IMR-90 (cell line): ENCODE data around the gene C13orf46. TPM values are rescaled to one million over a fixed set of nuclear protein-coding genes. Genes with fewer than 3 reads are reported as not detected.

ENCODE experiments used
- ATAC-seq: fragments of 200-7000 bp; cut with Tn5 transposase; 2 replicates; pipeline ENCODE4 v1.9.1; 2020; ENCODE audit warnings: low read depth, mild to moderate bottlenecking, moderate library complexity
- BruUV-seq: library from RNA; stranded (reverse); fragments of 400-500 nt; replicated peaks from 2 replicates; lab custom pipeline; 2021; lab: Mats Ljungman, UMichigan
- CTCF ChIA-PET: fragments of 300-600 bp; formaldehyde crosslinking; extraction: SDS; loops from one replicate; lab custom pipeline; 2021; ENCODE audit warnings: antibody characterized with exemption; lab: Yijun Ruan, JAX
- POLR2A ChIA-PET: fragments of 300-600 bp; sonication (Branson Sonifier 250); formaldehyde crosslinking; loops from one replicate; lab custom pipeline; 2022; ENCODE audit warnings: antibody characterized with exemption; ENCODE audit not compliant: unreplicated experiment; lab: Charles Lee
- DNase-seq: peaks from one replicate; pipeline ENCODE4 v3.0.0; 2013
- H2AFZ ChIP-seq: replicated peaks from 2 replicates; pipeline ENCODE3; 2013; ENCODE audit warnings: low read length, mild to moderate bottlenecking; ENCODE audit not compliant: poor library complexity
- H2AK5ac ChIP-seq: 2 replicates; pipeline ENCODE4 v1.6.1; 2013; ENCODE audit warnings: low read depth, low read length, inconsistent platforms
- H2AK9ac ChIP-seq: replicated peaks from 2 replicates; pipeline ENCODE3; 2013; ENCODE audit warnings: mild to moderate bottlenecking, low read depth, low read length, moderate library complexity; ENCODE audit not compliant: poor library complexity
- H2BK120ac ChIP-seq: 2 replicates; pipeline ENCODE4 v1.6.1; 2013; ENCODE audit warnings: low read depth, low read length, inconsistent platforms
- H2BK15ac ChIP-seq: 3 replicates; pipeline ENCODE4 v1.6.1; 2013; ENCODE audit warnings: low read depth, low read length, inconsistent platforms
- H2BK20ac ChIP-seq: 2 replicates; pipeline ENCODE4 v1.6.1; 2013; ENCODE audit warnings: low read depth, mild to moderate bottlenecking, inconsistent platforms, low read length, moderate library complexity
- H2BK5ac ChIP-seq: 2 replicates; pipeline ENCODE4 v1.6.1; 2013; ENCODE audit warnings: mild to moderate bottlenecking, low read depth, low read length, inconsistent platforms; ENCODE audit not compliant: poor library complexity, severe bottlenecking
- H3K14ac ChIP-seq: replicated peaks from 2 replicates; pipeline ENCODE4 v1.6.1; 2013; ENCODE audit warnings: low read depth, low read length, inconsistent platforms
- H3K18ac ChIP-seq: 2 replicates; pipeline ENCODE4 v1.6.1; 2013; ENCODE audit warnings: low read depth, low read length, control low read depth
- H3K23ac ChIP-seq: 2 replicates; pipeline ENCODE4 v1.6.1; 2013; ENCODE audit warnings: low read depth, low read length, inconsistent platforms
- H3K27ac ChIP-seq: 2 replicates; pipeline ENCODE4 v1.5.1; 2013; ENCODE audit warnings: mild to moderate bottlenecking, control low read depth, low read length; ENCODE audit not compliant: insufficient read depth
- H3K27me3 ChIP-seq: 2 replicates; pipeline ENCODE4 v1.6.1; 2013; ENCODE audit warnings: low read length; ENCODE audit not compliant: control insufficient read depth, insufficient read depth
- H3K36me3 ChIP-seq: 2 replicates; pipeline ENCODE4 v1.6.1; 2013; ENCODE audit warnings: low read length, mixed read lengths; ENCODE audit not compliant: control insufficient read depth, insufficient read depth
- H3K4ac ChIP-seq: 2 replicates; pipeline ENCODE4 v1.6.1; 2013; ENCODE audit warnings: low read depth, low read length, inconsistent platforms
- H3K4me1 ChIP-seq: 2 replicates; pipeline ENCODE4 v1.6.1; 2013; ENCODE audit warnings: low read length, mixed read lengths; ENCODE audit not compliant: control insufficient read depth, insufficient read depth
- H3K4me2 ChIP-seq: 2 replicates; pipeline ENCODE4 v1.6.1; 2013; ENCODE audit warnings: low read depth, mild to moderate bottlenecking, control low read depth, low read length, moderate library complexity
- H3K4me3 ChIP-seq: 2 replicates; pipeline ENCODE4 v1.5.1; 2013; ENCODE audit warnings: low read depth, mild to moderate bottlenecking, control low read depth, low read length, moderate library complexity; ENCODE audit not compliant: insufficient read depth
- H3K56ac ChIP-seq: 2 replicates; pipeline ENCODE4 v1.6.1; 2013; ENCODE audit warnings: low read length, inconsistent platforms; ENCODE audit not compliant: insufficient read depth; ENCODE audit errors: extremely low read depth
- H3K79me1 ChIP-seq, 2 experiments: 2 replicates each; pipeline ENCODE4 v1.6.1; 2013; ENCODE audit warnings: low read length in 2 of 2, inconsistent platforms in 1 of 2, low read depth in 1 of 2
- H3K9ac ChIP-seq: 2 replicates; pipeline ENCODE4 v1.6.1; 2013; ENCODE audit warnings: low read depth, low read length, control low read depth
- H3K9me1 ChIP-seq: 2 replicates; pipeline ENCODE4 v1.6.1; 2013; ENCODE audit warnings: low read length, inconsistent platforms; ENCODE audit not compliant: insufficient read depth
- H3K9me3 ChIP-seq: 2 replicates; pipeline ENCODE4 v1.6.1; 2013; ENCODE audit warnings: low read length; ENCODE audit not compliant: control insufficient read depth, insufficient read depth
- H4K20me1 ChIP-seq: 2 replicates; pipeline ENCODE4 v1.6.1; 2013; ENCODE audit warnings: low read length, inconsistent platforms; ENCODE audit not compliant: insufficient read depth
- H4K5ac ChIP-seq: 2 replicates; pipeline ENCODE4 v1.6.1; 2013; ENCODE audit warnings: mild to moderate bottlenecking, low read depth, low read length, control low read depth
- H4K8ac ChIP-seq, 2 experiments: 2 replicates each; pipeline ENCODE4 v1.6.1; 2013; ENCODE audit warnings: low read depth in 2 of 2, low read length in 2 of 2, control low read depth in 1 of 2, inconsistent platforms in 1 of 2
- H4K91ac ChIP-seq: 2 replicates; pipeline ENCODE4 v1.6.1; 2013; ENCODE audit warnings: low read depth, low read length, inconsistent platforms; ENCODE audit not compliant: insufficient read depth
- BHLHE40 ChIP-seq: fragments of 150-350 bp; IDR thresholded peaks from 2 replicates; pipeline ENCODE4 v1.6.1; 2016; ENCODE audit warnings: mild to moderate bottlenecking, low read depth, low read length
- CEBPB ChIP-seq: IDR thresholded peaks from 2 replicates; pipeline ENCODE4 v1.6.1; 2012; ENCODE audit warnings: low read depth, low read length, improper control_type of control experiment
- CHD1 ChIP-seq: IDR thresholded peaks from 2 replicates; pipeline ENCODE4 v1.6.1; 2012; ENCODE audit warnings: low read depth, low read length, improper control_type of control experiment
- CTCF ChIP-seq: conservative IDR thresholded peaks from 2 replicates; pipeline ENCODE4 v1.5.1; 2012; ENCODE audit warnings: mild to moderate bottlenecking, low read depth, low read length, improper control_type of control experiment
- ELK1 ChIP-seq: fragments of 150-350 bp; IDR thresholded peaks from 2 replicates; pipeline ENCODE4 v1.6.1; 2016; ENCODE audit warnings: low read depth, mild to moderate bottlenecking, low read length, moderate library complexity, borderline replicate concordance
- FOS ChIP-seq: fragments of 150-350 bp; IDR thresholded peaks from 2 replicates; pipeline ENCODE4 v1.6.1; 2016; ENCODE audit warnings: low read depth, low read length
- MAFK ChIP-seq: IDR thresholded peaks from 2 replicates; pipeline ENCODE4 v1.6.1; 2012; ENCODE audit warnings: low read depth, low read length, improper control_type of control experiment
- MAZ ChIP-seq: IDR thresholded peaks from 2 replicates; pipeline ENCODE4 v1.6.1; 2012; ENCODE audit warnings: low read depth, mild to moderate bottlenecking, low read length, improper control_type of control experiment, moderate library complexity, borderline replicate concordance
- MXI1 ChIP-seq: IDR thresholded peaks from 2 replicates; pipeline ENCODE4 v1.6.1; 2012; ENCODE audit warnings: low read depth, mild to moderate bottlenecking, low read length, moderate library complexity, borderline replicate concordance
- NFE2L2 ChIP-seq: fragments of 150-350 bp; IDR thresholded peaks from 2 replicates; pipeline ENCODE4 v1.6.1; 2016; ENCODE audit warnings: low read depth, mild to moderate bottlenecking, low read length
- POLR2A ChIP-seq: IDR thresholded peaks from 2 replicates; pipeline ENCODE4 v1.6.1; 2012; ENCODE audit warnings: mild to moderate bottlenecking, low read depth, low read length
- RAD21 ChIP-seq: IDR thresholded peaks from 2 replicates; pipeline ENCODE4 v1.6.1; 2012; ENCODE audit warnings: low read length, improper control_type of control experiment
- RCOR1 ChIP-seq: IDR thresholded peaks from 2 replicates; pipeline ENCODE4 v1.6.1; 2012; ENCODE audit warnings: mild to moderate bottlenecking, low read length, improper control_type of control experiment; ENCODE audit not compliant: insufficient replicate concordance
- RFX5 ChIP-seq: IDR thresholded peaks from 2 replicates; pipeline ENCODE4 v1.8.0; 2012; ENCODE audit warnings: low read depth, mild to moderate bottlenecking, low read length, moderate library complexity
- SMC3 ChIP-seq: fragments of 150-350 bp; IDR thresholded peaks from 2 replicates; pipeline ENCODE4 v1.6.1; 2016; ENCODE audit warnings: low read depth, mild to moderate bottlenecking, antibody characterized with exemption, low read length, moderate library complexity
- USF2 ChIP-seq: fragments of 150-350 bp; IDR thresholded peaks from 2 replicates; pipeline ENCODE4 v1.6.1; 2017; ENCODE audit warnings: mild to moderate bottlenecking, antibody characterized with exemption, low read length, low read depth
- WGBS, 2 experiments: methylation state at CpG; one replicate each; pipeline versions ENCODE4 v1.1.5 to v1.1.7; 2013; ENCODE audit warnings: missing lambda C conversion rate in 2 of 2; ENCODE audit not compliant: insufficient read length in 1 of 2; ENCODE audit errors: extremely low coverage in 2 of 2; 5-methylcytosine and 5-hydroxymethylcytosine counted together
- dilution Hi-C: fragments of 300-500 bp; cut with HindIII; formaldehyde crosslinking; loops from one replicate; pipeline ENCODE4 v1.14.3; 2018; ENCODE audit warnings: low sequenced_read_pairs; ENCODE audit not compliant: unreplicated experiment
- in situ Hi-C: fragments of 300-500 bp; cut with MboI; formaldehyde crosslinking; loops from 3 replicates; pipeline ENCODE4 v1.14.3; 2019; ENCODE audit warnings: low sequenced_read_pairs, inconsistent platforms, mixed read lengths
- intact Hi-C: fragments of 100-400 bp; cut with micrococcal nuclease; formaldehyde crosslinking; loops from 2 replicates; pipeline ENCODE4 v1.10.0; 2022
- polyA plus RNA-seq, 3 experiments: library from polyadenylated mRNA; depleted of rRNA; stranded (reverse); fragments of >200 nt; gene quantifications; 2 replicates each; pipeline ENCODE4 v1.2.3, GENCODE V29; 2012; ENCODE audit warnings: low replicate concordance in 1 of 3
- total RNA-seq: library from RNA; depleted of rRNA; stranded (reverse); fragments of >200 nt; gene quantifications from 2 replicates; pipeline ENCODE4 v1.2.3, GENCODE V29; 2012

C13orf46 gene
- total and polyA plus RNA-seq, 2 of the 4 experiments (the other 2 are of a cell fraction), result under 0.01 to 2.1 TPM

GRCh38 chr13:113992276-113993005, 18.6 kb upstream of the C13orf46 start:
- TF ChIP-seq BHLHE40 (no peak), CHD1 (no peak), RAD21 (no peak), MXI1 (no peak), CEBPB (no peak), MAZ (no peak), USF2 (no peak), RFX5 (no peak), NFE2L2 (no peak), POLR2A (no peak), MAFK (no peak), FOS (no peak), SMC3 (no peak), CTCF (no peak), RCOR1 (no peak), ELK1 (no peak)
- Histone ChIP-seq H3K9me1 (peaks cover 8% of the 10 kb centered on the region), H3K4ac (no peak overlapping the region), H2BK5ac (no peak overlapping the region), H3K4me2 (no peak overlapping the region), H2AK5ac (no peak overlapping the region), H3K79me1 (peaks cover 27 to 47% of the 10 kb centered on the region in 2 experiments), H4K91ac (no peak overlapping the region), H3K36me3 (peaks cover 60% of the 10 kb centered on the region), H3K23ac (no peak overlapping the region), H3K9me3 (no peaks in the 10 kb centered on the region), H4K5ac (no peak overlapping the region), H3K4me1 (no peaks in the 10 kb centered on the region), H3K27ac (no peak overlapping the region), H2BK20ac (no peak overlapping the region), H4K20me1 (peaks cover 16% of the 10 kb centered on the region; the same call in 1 of the 2 replicates), H2BK120ac (no peak overlapping the region), H3K9ac (no peak overlapping the region), H2BK15ac (no peak overlapping the region), H4K8ac (no peak overlapping the region), H3K56ac (no peak overlapping the region), H3K14ac (no peak overlapping the region), H2AFZ (no peak overlapping the region), H3K4me3 (no peak overlapping the region), H3K27me3 (no peaks in the 10 kb centered on the region), H3K18ac (no peak overlapping the region), H2AK9ac (no peak overlapping the region)
- no peak for DNase-seq
- in situ Hi-C loops (no loop called here), intact Hi-C loops (no loop called here), dilution Hi-C loops (no loop called here)
- POLR2A ChIA-PET, result no interaction called here
- no peak for ATAC-seq
- no TSS peak for BruUV-seq
- CTCF ChIA-PET, result no interaction called here
- 85% methylated on average over 4 of the region's 21 CpGs; no CpG with 5 or more reads in 1 of the 2 experiments for WGBS, 2 experiments
